ENCODE measurements around the gene ZNF365. TPM values are rescaled to one million over a fixed set of nuclear protein-coding genes. Genes with fewer than 3 reads are reported as not detected.

The ZNF365 gene
- total RNA-seq, 2 donors from 2014 or later = not detected

GRCh38 chr10:62451611-62451975, 77.4 kb downstream of the ZNF365 start:
- ATAC-seq (no peak), DNase-seq (no peak)
- intact Hi-C loops (cut with DNase I, micrococcal nuclease) = no loop called here

Other genes with a start within 250 kb of the ZNF365 start
- 1 to 10 TPM; 1.1 to 2.5 TPM for gene RTKN2, start 105.5 kb upstream of the ZNF365 start, total RNA-seq